ENCODE data around the gene TSBP1. TPM values are rescaled to one million over a fixed set of nuclear protein-coding genes. Genes with fewer than 3 reads are reported as not detected.

Gene TSBP1, protein sequence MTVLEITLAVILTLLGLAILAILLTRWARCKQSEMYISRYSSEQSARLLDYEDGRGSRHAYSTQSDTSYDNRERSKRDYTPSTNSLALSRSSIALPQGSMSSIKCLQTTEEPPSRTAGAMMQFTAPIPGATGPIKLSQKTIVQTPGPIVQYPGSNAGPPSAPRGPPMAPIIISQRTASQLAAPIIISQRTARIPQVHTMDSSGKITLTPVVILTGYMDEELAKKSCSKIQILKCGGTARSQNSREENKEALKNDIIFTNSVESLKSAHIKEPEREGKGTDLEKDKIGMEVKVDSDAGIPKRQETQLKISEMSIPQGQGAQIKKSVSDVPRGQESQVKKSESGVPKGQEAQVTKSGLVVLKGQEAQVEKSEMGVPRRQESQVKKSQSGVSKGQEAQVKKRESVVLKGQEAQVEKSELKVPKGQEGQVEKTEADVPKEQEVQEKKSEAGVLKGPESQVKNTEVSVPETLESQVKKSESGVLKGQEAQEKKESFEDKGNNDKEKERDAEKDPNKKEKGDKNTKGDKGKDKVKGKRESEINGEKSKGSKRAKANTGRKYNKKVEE
- not detected in 2 replicates for total RNA-seq (2014; rRNA removed; shearing (Covaris generic))

DNA sequence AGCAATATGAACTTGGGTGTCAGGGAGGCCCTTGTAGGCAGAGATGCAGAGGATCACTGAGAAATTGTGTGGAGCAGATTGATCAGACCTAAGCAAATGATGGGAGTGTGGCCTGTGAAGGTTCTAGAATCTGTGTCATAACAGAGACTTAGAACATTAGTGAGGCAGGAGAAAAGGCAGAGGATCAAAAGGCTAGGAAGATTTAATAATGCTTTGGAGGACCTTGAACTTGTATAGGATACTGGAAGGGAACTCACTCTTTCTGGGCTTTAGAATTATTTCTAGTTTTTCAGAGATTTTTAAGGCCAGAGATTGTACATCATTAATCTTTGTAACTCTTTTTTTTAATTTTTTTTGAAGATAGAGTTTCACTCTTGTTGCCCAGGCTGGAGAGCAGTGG, at the start of gene TSBP1:
Gene TSBP1, minus strand, starts transcription at position 101 of the 400 bp plus-strand sequence. CDS start 197 bp downstream, outside the sequence.
- no peak for DNase-seq (ENCODE audit: low spot score)

DNA sequence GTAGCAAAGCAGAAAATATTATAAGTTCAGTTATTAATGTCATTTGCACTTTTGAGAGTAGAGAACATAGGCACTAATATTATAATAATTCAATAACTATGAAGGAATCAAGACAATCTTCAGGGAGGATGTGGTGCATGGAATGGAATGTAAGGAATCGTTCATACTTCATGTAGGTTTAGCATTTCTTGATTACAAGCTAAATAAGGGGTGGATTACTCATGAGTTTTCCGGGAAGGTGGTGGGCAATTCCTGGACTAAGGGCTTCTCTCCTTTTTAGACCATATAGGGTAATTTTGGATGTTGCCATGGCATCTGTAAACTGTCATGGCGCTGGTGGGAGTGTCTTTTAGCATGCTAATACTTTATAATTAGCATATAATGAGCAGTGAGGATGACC, 44.3 kb upstream of the TSBP1 start:
- DNase-seq (ENCODE audit: low spot score), result no peak

DNA sequence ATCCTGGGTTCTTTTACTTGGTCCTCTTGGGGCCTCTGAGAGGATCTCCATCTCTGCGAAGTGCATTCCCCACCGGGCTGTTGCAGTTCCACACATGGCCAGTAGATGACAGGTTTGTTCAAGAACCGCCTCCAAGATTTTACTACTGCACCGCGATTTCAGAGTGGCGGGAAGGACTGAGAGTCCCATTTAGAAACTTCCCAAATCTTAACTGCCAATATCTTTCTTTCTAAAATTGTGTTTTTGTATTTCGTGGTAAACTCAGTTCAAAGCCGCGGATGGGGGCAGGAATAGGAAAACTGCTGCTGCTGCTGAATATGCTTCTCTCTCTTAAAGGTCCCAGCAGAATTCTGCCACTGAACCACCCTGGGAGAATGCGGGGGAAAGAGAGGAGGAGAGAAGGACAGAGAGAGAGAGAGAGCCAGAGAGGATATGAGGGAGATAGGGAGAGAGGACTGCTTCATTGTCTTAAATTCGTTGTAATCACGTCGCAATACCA, 43.9 kb upstream of the TSBP1 start:
- DNase-seq (ENCODE audit: low spot score), result peak; percentile 77

DNA sequence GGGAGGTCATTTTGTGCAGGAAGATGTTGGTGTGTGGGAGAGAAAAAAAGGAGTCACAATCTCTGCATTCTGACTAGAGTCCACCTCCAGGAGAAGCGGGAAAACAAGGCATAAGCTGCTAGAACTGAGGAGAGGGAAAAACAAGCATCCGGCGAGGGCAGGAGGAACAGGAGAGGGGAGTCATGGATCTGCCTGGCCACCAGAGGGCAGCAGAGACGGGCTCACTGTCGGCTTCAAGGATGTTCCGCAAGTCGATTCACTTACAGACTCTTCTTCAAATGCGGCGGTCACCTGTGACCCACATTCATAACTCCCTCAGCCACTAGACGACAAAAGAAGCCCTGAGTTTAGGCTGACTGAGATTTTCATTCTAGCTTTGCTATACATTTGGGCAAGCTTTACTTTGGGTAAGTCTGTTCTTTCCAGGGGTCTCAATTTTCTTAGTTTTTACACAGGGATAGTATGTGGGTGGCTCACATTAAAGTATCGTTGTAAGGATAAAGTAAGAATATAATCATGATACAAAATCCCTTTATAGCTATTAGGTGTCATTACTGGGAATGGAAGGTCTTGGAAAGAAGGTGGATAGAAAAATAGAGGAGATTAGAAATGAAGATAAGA, 41.8 kb upstream of the TSBP1 start:
- peak; percentile 82 for DNase-seq (ENCODE audit: low spot score)

DNA sequence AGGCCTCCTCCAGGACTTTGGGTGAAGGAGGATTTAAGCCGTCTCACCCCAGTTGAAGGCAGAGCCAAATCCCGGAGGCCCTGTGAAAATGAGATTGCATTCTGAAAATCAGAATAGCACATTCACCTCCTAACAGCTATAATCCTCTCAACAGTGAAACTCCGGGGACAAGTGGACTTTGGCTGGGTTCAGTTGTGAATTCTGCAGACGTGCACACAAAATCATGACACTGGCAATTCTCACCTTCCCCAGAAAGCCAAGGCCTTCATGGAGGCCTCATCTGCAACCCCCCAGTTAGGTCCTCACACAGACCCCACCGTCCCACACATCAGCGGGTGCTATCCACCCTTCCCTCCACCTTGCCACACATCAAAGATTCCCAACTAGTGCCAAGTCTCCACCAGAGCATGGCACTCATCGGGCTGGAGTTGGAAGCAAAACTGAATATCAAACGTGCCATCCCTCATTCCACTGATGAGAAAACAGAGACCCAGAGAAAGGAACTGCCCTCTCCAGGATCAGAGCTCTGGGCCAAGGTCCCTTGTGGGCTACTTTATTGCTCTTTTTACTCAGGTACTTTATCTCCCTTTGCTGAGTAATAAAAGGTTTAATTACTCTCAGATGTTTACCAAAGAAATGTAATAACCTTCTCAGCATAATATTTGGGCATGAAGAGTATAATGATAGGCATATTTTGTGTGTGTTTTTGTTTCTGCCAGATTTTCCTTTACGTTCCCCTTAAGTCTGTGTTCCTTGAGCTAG, 40.0 kb upstream of the TSBP1 start:
- DNase-seq (ENCODE audit: low spot score), result no peak

DNA sequence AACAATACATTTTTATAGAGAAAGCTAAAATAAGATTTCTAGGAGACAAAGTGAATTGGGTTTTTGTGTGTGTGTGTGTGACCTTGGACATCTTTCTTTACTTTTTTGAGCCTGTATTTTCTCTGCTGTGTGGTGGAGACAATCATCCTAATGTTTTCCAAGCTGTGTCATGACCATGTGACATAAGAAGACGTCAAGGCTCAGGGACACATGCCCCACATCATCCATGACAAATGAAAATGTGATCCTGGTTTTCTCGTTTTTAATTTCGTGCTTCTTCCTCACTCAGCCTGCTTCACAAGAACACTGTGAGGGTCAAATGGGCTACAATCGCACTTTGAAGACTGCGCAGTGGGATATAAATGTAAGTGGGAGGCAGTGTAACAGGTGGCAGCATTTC, 39.2 kb upstream of the TSBP1 start:
- no peak for DNase-seq (ENCODE audit: low spot score)

DNA sequence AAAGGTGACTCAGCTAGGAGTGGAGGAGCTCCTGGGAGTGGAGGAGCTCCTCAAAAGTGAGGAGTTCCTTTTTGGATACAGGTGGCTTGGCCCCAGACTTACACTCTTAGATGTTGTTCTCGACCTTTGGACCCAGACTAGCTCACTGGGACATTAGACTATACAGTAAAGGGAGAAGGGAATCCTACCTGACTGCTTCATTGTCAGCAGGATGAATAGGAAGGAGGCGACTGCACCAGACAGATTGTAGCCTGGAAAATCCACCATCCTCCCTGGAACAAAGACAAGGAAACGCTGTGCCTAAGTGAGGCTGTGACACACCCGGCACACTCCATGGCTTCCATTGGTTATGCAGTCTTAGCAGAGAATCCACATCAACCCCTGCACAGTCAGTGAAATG, 35.2 kb upstream of the TSBP1 start, which contains the start of gene BTNL2:
Gene BTNL2, minus strand, starts transcription at position 325 of the 400 bp plus-strand sequence. Its CDS starts 58 bp downstream, at position 267.
- DNase-seq (ENCODE audit: low spot score), result peak; percentile 5

DNA sequence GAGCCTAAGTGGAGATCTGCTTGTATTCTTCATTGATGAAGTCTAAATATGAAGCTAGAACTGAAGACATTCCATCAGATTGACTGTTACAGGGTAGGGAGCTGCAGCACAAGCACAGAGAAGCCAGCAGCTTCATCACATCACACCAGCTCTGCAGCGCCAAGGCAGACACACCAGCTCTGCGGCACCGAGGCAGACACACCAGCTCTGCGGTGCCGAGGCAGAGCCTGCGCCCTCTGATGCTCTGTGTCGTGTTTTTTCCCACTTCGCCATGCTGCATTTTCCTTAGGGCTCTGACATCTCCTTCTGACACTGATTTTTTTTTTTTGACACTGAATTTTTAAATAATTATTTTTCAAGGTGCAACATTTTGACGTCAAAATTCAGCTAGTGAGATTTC, 34.5 kb upstream of the TSBP1 start:
- DNase-seq (ENCODE audit: low spot score), result no peak

DNA sequence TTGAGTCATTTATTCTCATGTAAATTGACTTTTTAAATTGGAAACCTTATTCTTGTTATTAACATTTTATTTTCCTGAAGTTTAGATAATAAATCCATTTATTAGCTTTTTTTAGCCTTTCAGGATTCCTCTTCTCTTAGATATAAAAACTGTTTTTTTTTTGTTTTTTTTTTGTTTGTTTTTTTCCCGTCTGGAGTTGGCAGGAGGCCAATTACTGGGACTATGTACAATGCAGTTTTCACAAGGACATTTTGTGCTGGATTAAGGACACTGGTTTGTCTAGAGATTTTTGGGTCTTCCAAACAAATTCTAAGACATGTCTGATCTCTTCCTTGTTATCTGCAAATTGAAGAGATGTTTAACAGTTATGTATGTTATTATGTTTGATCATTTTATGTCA, 34.0 kb upstream of the TSBP1 start:
- DNase-seq (ENCODE audit: low spot score), result no peak

DNA sequence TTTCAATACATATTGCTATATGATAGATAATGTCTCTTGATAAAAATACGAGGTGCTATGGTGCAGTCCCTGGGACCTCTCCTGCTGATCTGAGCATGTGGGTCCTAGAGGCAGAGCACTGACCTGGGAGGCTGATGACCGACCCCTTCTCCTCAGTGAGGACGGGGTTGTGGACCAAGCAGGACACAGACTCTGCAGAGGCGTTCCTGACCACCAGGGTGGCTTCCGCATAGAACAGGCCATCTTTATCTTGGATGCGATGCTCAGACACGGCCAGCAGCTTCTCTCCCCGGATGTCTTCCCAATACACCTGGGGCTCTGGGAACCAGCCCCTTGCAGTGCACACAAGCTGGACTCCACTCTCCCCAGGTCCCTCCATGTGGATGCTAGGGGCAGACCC, 31.1 kb upstream of the TSBP1 start:
- DNase-seq (ENCODE audit: low spot score), result no peak

DNA sequence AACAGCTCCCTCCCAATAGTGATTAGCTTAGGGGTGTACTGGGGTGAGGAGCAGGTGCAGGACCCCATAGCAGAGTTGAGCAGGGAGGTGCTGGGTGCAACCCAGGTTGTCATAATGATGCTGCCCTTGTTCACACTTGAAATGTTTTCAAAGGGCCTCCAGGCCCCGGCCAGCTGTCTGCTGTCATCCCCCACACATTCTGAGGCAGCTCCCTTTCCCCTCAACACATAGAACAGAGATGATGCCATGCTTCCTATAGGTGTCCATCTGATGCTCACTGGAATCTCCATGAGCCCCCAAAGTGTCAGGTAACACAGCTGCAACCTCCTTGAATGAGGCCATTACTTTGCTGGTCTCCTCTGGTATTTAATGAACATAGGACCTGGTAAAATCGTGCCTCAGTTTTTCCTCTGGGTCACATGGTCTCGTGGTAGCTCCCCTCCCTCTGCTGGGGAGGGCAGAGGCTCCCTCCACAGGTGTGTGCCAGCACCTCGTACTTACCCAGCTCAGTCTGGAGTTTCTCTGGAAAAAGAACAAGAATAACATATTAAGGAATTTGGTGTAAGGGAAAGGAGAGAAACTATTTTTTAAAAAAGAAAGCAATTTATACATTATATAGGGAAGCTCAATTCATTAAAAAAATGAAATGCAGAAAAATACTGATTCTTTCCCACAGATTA, 29.7 kb upstream of the TSBP1 start:
- no peak for DNase-seq (ENCODE audit: low spot score)

DNA sequence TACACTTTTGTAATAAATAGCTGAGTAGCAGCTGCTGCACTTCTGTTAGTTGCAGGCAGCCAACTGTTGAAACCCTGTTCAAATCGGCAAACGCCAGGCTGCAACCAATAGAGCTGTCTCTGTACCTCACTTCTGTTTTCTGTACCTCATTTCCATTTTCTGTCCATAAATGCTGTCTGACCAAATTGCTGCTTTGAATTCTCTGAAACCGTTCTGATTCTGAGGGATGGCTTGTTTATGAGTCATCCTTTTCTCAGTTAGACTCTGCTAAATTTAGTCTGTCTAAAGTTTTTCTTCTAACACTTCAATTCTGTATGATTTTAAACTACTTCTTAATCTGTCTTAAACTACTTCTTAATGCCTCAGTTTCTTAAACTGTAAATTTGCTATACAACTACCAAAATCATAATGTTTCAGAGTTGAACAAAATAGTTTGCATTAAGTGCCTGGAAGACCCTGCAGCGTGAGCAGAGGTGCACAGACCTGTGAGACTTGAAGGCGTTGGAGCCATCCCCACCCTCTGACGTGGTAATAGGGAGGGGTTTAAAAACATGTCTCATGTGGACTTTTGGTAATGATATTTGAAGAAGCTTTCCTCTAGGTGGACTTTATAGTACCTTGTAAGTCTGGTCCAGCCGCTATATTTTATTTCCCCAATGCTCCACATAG, 25.7 kb upstream of the TSBP1 start:
- DNase-seq (ENCODE audit: low spot score), result no peak

DNA sequence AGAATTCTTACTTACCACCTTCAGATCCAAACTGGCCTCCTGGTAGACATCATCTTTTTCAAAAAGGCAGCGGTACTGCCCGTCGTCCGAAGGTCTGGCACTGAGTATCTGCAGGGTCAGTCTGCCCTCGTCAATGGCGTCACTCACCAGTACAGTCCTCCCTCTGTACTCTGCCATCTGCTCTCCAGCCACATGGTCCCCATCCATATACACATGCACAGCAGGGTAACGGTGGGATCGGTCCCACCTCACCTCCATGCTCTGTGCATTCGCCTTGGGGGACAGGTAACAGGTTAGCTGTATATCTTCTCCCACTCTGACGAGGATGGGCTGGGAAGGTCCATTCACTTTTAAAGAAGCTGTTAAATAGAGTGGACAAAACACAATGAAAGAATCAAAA, 24.3 kb upstream of the TSBP1 start:
- no peak for DNase-seq (ENCODE audit: low spot score)

DNA sequence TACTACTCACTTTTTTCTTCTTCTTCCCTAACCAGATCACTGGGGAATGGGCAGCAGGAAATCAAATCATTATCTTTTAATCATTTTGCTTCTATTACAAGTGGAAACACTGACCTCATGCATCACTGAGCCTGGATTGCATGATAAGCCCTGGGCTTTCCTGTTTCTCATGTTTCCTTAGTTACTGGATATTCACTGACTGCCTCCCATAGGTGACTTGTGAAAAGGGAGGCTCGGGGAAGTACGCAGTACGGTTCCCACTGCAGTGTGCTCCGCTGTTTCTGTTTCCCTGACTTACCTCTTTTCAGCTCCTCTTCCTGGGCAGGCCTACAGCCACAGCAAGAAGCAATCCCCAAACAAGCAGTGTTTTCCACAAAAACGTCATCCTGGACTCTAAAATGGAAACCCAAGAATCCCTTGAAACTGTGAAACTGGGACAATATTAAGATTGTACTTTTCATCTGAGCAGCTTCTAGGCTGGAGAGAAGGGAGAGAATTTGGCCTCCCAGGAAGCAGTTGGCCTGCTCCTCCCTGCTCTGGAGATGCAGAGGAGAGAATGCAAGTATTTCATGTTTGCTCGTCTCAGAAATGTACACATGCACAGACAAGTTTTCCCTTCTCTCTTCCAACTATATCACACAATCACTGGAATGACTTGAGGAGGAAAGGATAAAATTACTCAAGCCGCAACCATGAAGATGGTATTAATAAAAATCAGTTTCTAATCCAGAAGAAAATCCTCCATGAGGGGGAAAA, 22.1 kb upstream of the TSBP1 start:
- no peak for DNase-seq (ENCODE audit: low spot score)

DNA sequence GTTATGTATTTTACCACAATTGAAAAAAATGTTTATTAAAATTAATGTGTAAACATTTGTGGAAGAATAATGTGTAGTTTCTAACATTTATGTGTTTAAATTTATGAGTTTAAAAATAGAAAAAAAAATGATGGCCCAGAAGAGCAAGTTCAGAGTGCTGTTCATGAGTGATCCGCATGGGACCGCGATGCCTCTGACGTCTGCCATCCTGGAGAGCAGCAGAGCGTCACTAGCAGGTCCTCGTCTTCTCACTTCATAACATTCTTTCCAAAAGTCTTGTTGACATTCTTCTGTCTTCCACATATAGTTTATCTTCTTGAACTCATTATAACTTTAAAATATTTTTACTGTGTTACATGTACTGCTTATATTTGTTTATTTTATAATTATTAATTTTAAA, 19.8 kb upstream of the TSBP1 start:
- no peak for DNase-seq (ENCODE audit: low spot score)

DNA sequence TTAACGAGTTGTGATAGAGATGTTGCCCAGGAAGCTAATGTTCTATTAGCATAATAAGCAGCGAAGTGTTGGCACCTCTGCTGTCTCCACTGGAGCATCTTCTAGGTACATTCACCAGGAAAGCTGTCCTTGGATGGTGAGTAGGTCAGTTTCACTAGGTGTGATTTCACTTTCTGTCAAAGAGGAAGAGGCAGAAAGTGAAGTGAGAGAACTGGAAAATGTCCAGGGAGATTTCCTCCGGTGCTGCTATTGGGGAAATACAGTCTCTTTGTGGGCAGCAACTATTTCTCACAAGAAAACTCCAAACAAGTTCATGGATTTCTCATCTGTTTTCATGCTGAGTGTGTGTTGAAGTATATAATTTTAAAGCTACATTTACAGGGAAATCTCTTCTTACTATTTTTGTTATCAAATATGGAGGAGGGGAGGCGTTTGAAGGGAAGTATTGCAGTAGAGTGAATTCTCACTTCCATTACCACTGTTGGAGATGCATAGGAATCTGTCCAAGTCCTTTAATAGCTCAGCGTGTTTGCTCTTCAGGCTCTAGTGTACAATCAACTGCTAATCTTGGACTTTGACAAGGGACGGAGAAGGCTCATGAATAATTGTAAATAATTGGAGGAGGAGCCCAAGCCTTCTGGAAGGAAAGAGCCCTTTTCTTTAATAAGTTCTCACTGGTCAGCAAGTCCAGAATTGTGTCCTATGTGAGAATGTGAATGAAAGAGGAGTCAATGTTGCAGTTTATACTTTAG, 16.1 kb upstream of the TSBP1 start:
- DNase-seq (ENCODE audit: low spot score), result peak; percentile 4

DNA sequence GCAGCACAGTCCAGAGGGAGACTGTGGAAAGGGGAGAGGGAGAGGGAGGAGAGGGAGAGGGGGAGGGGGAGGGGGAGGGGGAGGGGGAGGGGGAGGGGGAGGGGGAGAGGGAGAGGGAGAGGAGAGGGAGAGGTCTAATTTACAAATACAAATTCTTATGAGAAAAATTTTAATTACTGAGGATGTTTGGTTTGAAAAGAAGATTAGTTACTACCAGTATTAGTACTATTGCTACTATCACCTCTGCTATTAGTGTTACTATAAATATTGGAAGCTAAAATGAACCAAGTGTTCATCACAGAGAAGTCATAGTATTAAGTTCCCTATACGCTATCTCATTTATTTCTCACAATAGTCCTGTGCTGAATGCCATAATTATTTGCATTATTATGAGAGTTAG, 14.3 kb upstream of the TSBP1 start:
- no peak for DNase-seq (ENCODE audit: low spot score)

DNA sequence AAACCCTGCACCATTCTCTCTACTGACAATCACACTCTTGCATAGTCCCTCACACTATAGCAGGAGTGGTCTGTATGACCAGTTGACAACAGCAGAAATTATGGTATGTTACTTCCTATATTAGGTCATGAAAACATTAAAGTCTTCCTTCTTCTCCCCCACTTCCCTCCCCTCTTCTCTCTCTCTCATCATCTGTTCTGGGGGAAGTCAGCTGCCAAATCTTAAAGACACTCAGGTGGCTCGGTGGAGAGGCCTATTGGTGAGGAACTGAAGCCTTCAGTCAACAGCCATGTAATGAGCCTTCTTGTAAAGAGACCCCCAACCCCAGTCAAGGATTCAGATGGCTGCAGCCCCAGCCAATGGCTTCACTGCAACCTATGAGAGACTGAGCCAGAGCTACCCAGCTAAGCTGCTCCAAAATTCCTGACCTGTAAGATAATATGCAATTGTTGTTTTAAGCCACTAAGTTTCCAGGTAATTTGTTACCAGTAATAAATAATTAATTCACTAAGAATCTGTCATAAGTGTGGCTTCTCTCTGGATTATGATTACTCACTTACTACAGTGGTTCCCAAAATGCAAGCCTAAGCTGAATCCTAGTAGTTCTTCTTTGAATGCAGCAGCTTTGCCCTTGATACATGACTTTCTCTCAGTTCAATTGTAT, 11.2 kb upstream of the TSBP1 start:
- DNase-seq (ENCODE audit: low spot score), result no peak

DNA sequence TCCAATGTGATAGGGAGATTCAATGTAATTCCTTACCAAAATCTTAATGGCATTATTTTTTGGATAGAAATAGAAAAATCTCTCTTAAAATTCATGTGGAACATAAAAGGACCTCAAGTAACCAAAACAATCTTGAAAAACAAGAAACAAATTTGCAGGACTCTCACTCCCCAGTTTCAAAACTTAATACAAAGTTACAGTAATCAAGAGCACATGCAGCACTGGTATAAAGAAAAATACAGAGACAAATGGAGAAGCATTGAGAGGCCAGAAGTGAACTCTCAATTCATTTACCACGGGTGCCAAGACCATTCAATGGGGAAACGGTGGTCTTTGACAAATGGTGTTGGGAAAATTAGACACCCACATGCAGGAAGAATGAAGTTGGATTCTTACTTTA, 7.8 kb upstream of the TSBP1 start:
- DNase-seq (ENCODE audit: low spot score), result no peak
